Eye (tissue), 1 donor: ENCODE data around the gene KDM5A.
"Not testable (repeated sequence)": the region's sequence is repeated elsewhere in the genome, so short reads cannot be mapped to it uniquely, and the experiment has no call there.

ENCODE experiments used
- DNase-seq: peaks from one replicate; pipeline ENCODE4 v3.0.0-alpha.2; 2015

KDM5A gene

GRCh38 chr12:389142-390096 lies at the start of gene KDM5A:
Gene KDM5A (minus strand): TSS chr12:389320. CDS start chr12:389091, 229 bp downstream.
- peak; percentile 99 for DNase-seq

GRCh38 chr12:435737-436136 lies 46.6 kb upstream of the KDM5A start:
- DNase-seq = not testable (repeated sequence)

- no peak for DNase-seq
Observed at GRCh38 chr12:422526-422925, 33.4 kb upstream of the KDM5A start.

- DNase-seq = no peak
Observed at GRCh38 chr12:418432-418831, 29.3 kb upstream of the KDM5A start.

GRCh38 chr12:414859-415258 lies 25.7 kb upstream of the KDM5A start:
- DNase-seq = peak; percentile 4

GRCh38 chr12:402029-402389 lies 12.9 kb upstream of the KDM5A start:
- DNase-seq = peak; percentile 64

GRCh38 chr12:401235-402028 lies 12.3 kb upstream of the KDM5A start, which contains the start of gene CCDC77:
Gene CCDC77 (plus strand): TSS chr12:401644. CDS start chr12:409384, 7,740 bp downstream.
- peak; percentile 99 for DNase-seq

- no peak for DNase-seq
Observed at GRCh38 chr12:400828-401227, 11.7 kb upstream of the KDM5A start.

GRCh38 chr12:388541-389141 lies 479 bp downstream of the KDM5A start:
- DNase-seq = peak; percentile 74

GRCh38 chr12:388012-388411 lies 1.1 kb downstream of the KDM5A start:
- peak; percentile 7 for DNase-seq

- DNase-seq = no peak
Observed at GRCh38 chr12:386651-387050, 2.5 kb downstream of the KDM5A start.

GRCh38 chr12:370739-371485 lies 18.2 kb downstream of the KDM5A start:
- not testable (repeated sequence) for DNase-seq

- DNase-seq = no peak
Observed at GRCh38 chr12:367972-368371, 21.1 kb downstream of the KDM5A start.

GRCh38 chr12:366820-367219 lies 22.3 kb downstream of the KDM5A start:
- no peak for DNase-seq

GRCh38 chr12:359091-359490 lies 30.0 kb downstream of the KDM5A start:
- DNase-seq = no peak

- no peak for DNase-seq
Observed at GRCh38 chr12:356276-356988, 32.7 kb downstream of the KDM5A start.

- not testable (repeated sequence) for DNase-seq
Observed at GRCh38 chr12:351197-351596, 37.9 kb downstream of the KDM5A start.

GRCh38 chr12:349625-350024 lies 39.5 kb downstream of the KDM5A start:
- not testable (repeated sequence) for DNase-seq

GRCh38 chr12:343036-343435 lies 46.1 kb downstream of the KDM5A start:
- not testable (repeated sequence) for DNase-seq

GRCh38 chr12:337039-337438 lies 52.1 kb downstream of the KDM5A start:
- DNase-seq = no peak

- DNase-seq = no peak
Observed at GRCh38 chr12:334125-334524, 55.0 kb downstream of the KDM5A start.
